Colonic mucosa (tissue), 4 donors: ENCODE results near the gene STK39. TPM values are rescaled to one million over a fixed set of nuclear protein-coding genes. Genes with fewer than 3 reads are reported as not detected.

ENCODE experiments used
- DNase-seq: peaks from one replicate; pipeline ENCODE4 v3.0.0-alpha.2; 2020
- H3K27ac ChIP-seq: fragments of 200-600 bp; one replicate; pipeline ENCODE4 v1.8.0; 2021
- H3K27me3 ChIP-seq: fragments of 200-600 bp; one replicate; pipeline ENCODE4 v1.8.0; 2021
- H3K36me3 ChIP-seq: fragments of 200-600 bp; one replicate; pipeline ENCODE4 v1.8.0; 2021
- H3K4me1 ChIP-seq: fragments of 200-600 bp; one replicate; pipeline ENCODE4 v1.8.0; 2021; ENCODE audit warnings: mild to moderate bottlenecking
- H3K4me3 ChIP-seq: fragments of 200-600 bp; one replicate; pipeline ENCODE4 v1.8.0; 2021
- H3K9ac ChIP-seq, 2 donors: one replicate each; pipeline ENCODE4 v1.7.0; 2013; ENCODE audit warnings: control low read depth in 2 of 2, low read depth in 2 of 2, low read length in 2 of 2
- H3K9me3 ChIP-seq: fragments of 200-600 bp; one replicate; pipeline ENCODE4 v1.8.0; 2021
- CTCF ChIP-seq: fragments of 200-600 bp; IDR thresholded peaks from one replicate; pipeline ENCODE4 v1.8.0; 2022; ENCODE audit warnings: antibody characterized with exemption, mild to moderate bottlenecking
- intact Hi-C: fragments of 100-400 bp; cut with DNase I; formaldehyde crosslinking; loops from one replicate; pipeline ENCODE4 v1.14.1; 2022
- total RNA-seq, 2 donors: library from RNA; stranded (reverse); fragmentation: NEBNext Ultra II Directional in 1 of 2; extraction: Animal tissue kit (Norgen Biotek cat#: 25700) in 1 of 2; gene quantifications; one replicate each; pipeline ENCODE4 v1.2.1, GENCODE V29; 2021
- donor health status: healthy.
- donor health status: DM: no; HTN: no; CAD: no.
- donor health status: DM: no; HTN: no; CAD: no.

The STK39 gene
- total RNA-seq, 2 donors from 2014 or later = 35.9 to 41.2 TPM

- no peaks in the 10 kb centered on the region for H3K9me3 ChIP-seq
- H3K27ac ChIP-seq = no peak overlapping the region
Measured at GRCh38 chr2:167933097-167933814, 314.1 kb downstream of the STK39 start.

DNA sequence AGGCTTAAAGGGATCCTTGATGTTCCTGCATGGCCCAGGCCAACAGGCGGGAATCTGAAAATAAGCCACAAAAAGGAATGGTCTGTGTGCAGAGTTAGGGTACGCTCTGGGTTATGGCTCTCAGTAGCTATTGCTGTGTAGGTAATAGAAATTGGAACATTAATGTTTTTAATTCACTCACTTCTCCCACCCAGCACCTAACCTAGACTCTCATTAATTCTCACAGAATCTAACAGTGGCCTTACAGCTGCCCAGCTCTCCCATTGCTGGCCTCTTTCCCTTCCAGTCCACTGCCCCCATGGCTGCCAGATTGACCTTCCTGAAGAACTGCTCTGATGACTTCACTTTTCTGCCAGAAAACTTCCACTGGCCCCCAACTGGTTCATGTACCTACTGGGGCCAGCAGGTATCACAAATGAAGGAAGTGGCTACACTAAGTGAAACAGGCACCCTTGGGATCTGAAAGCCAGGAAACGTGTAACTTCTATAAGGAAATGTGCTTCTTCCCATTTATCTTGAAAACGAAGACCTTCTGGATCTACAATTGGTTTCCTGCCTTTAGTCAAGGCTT is 315.2 kb downstream of the STK39 start:
- Histone ChIP-seq H3K27ac (no peak overlapping the region), H3K27me3 (no peaks in the 10 kb centered on the region), H3K4me3 (no peak overlapping the region), H3K36me3 (no peaks in the 10 kb centered on the region), H3K9ac (no peak overlapping the region), H3K9me3 (no peaks in the 10 kb centered on the region), H3K4me1 (no peaks in the 10 kb centered on the region)
- no peak for DNase-seq
- intact Hi-C loops = no loop called here
- no peak for TF ChIP-seq CTCF

More at GRCh38 chr2:167933097-167933814, 314.1 kb downstream of the STK39 start:
- Histone ChIP-seq H3K4me3 (no peak overlapping the region), H3K9ac (no peak overlapping the region), H3K4me1 (no peaks in the 10 kb centered on the region), H3K36me3 (no peaks in the 10 kb centered on the region), H3K27me3 (no peaks in the 10 kb centered on the region)
- DNase-seq = no peak
- intact Hi-C loops = no loop called here
- TF ChIP-seq CTCF = no peak

GRCh38 chr2:167929484-167929883 is 317.9 kb downstream of the STK39 start:
- intact Hi-C loops = no loop called here
- DNase-seq = no peak
- TF ChIP-seq CTCF = no peak

GRCh38 chr2:167928434-167928833 is 319.0 kb downstream of the STK39 start:
- no peak overlapping the region for H3K27ac ChIP-seq

More at GRCh38 chr2:167929484-167929883, 317.9 kb downstream of the STK39 start:
- H3K27ac ChIP-seq = no peak overlapping the region
- no peak overlapping the region for H3K9ac ChIP-seq
- no peaks in the 10 kb centered on the region for H3K27me3 ChIP-seq
- no peaks in the 10 kb centered on the region for H3K4me1 ChIP-seq
- H3K36me3 ChIP-seq = no peaks in the 10 kb centered on the region
- no peaks in the 10 kb centered on the region for H3K9me3 ChIP-seq
- no peak overlapping the region for H3K4me3 ChIP-seq

DNA sequence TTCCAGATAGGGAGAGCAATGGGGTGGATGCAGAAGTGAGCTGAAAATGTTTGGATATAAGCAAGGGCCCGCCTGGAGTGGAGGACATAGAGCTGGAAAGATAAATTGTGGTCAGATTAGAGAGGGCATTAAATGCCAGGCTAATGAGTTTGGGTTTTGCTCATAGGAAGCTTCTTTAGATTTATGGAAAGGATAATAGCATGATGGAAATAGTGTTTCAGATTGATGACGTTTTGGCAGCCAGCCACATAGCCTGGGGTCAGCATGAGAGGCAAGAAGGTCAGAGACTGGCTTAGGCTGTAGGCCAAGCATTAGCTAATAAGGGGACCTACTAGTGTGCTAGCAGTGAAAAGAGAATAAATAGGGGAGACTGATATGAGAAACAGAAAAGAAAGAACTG is 321.6 kb downstream of the STK39 start:
- Histone ChIP-seq H3K27me3 (no peaks in the 10 kb centered on the region), H3K4me1 (no peaks in the 10 kb centered on the region), H3K27ac (no peak overlapping the region), H3K9ac (no peak overlapping the region), H3K9me3 (no peaks in the 10 kb centered on the region), H3K4me3 (no peak overlapping the region), H3K36me3 (no peaks in the 10 kb centered on the region)
- TF ChIP-seq CTCF = no peak
- no peak for DNase-seq
- intact Hi-C loops = no loop called here

More at GRCh38 chr2:167928434-167928833, 319.0 kb downstream of the STK39 start:
- intact Hi-C loops = no loop called here
- Histone ChIP-seq H3K9ac (no peak overlapping the region), H3K9me3 (no peaks in the 10 kb centered on the region), H3K4me1 (no peaks in the 10 kb centered on the region), H3K4me3 (no peak overlapping the region), H3K27me3 (no peaks in the 10 kb centered on the region), H3K36me3 (no peaks in the 10 kb centered on the region)
- no peak for DNase-seq
- TF ChIP-seq CTCF = no peak
